B cell (primary cell): Measurements from ENCODE around the gene CTXND1. TPM values are rescaled to one million over a fixed set of nuclear protein-coding genes. Genes with fewer than 3 reads are reported as not detected.

ENCODE experiments used
- ATAC-seq: fragments of 200-7000 bp; cut with Tn5 transposase; one replicate; pipeline ENCODE4 v1.10.0; 2021; ENCODE audit warnings: low read depth, mild to moderate bottlenecking, moderate number of reproducible peaks, moderate library complexity
- CTCF ChIA-PET: fragments of 350-600 bp; sonication (Branson Sonifier 250); formaldehyde crosslinking; loops from one replicate; lab custom pipeline; 2021; ENCODE audit warnings: antibody characterized with exemption, inconsistent platforms; lab: Charles Lee
- POLR2A ChIA-PET: fragments of 350-600 bp; sonication (Branson Sonifier 250); formaldehyde crosslinking; loops from one replicate; lab custom pipeline; 2021; ENCODE audit warnings: antibody characterized with exemption; lab: Charles Lee
- DNase-seq: peaks from one replicate; pipeline ENCODE4 v3.0.0; 2013
- H2AFZ ChIP-seq: 2 replicates; pipeline ENCODE4 v1.6.1; 2012; ENCODE audit warnings: mild to moderate bottlenecking, low read depth, low read length; ENCODE audit not compliant: insufficient read depth, poor library complexity, severe bottlenecking
- H3K27ac ChIP-seq, 2 donors: 1 replicate in 1 of 2; 2 replicates in 1 of 2; pipeline ENCODE4 v1.5.1; 2012 to 2013; ENCODE audit warnings: low read length in 2 of 2, mild to moderate bottlenecking in 2 of 2, moderate library complexity in 1 of 2
- H3K27me3 ChIP-seq, 4 experiments: fragments of 200-600 bp in 1 of 4; sonication (generic) in 1 of 4; replicated peaks in 1 of 4; 1 replicate in 2 of 4; 2 replicates in 2 of 4; pipeline versions ENCODE4 v1.6.1 to v1.7.0; 2013 to 2016; ENCODE audit warnings: low read length in 3 of 4, mild to moderate bottlenecking in 2 of 4, mixed read lengths in 1 of 4, moderate library complexity in 1 of 4; ENCODE audit not compliant: insufficient read depth in 4 of 4, control insufficient read depth in 3 of 4; ENCODE audit errors: control extremely low read depth in 1 of 4
- H3K36me3 ChIP-seq, 2 experiments: replicated peaks in 1 of 2; 1 replicate in 1 of 2; 2 replicates in 1 of 2; pipeline versions ENCODE4 v1.6.1 to v1.7.1; 2013; ENCODE audit warnings: low read length in 1 of 2; ENCODE audit not compliant: insufficient read depth in 2 of 2, control insufficient read depth in 1 of 2; ENCODE audit errors: control extremely low read depth in 1 of 2, extremely low read depth in 1 of 2
- H3K4me1 ChIP-seq, 2 donors: fragments of 200-600 bp in 1 of 2; sonication (generic) in 1 of 2; 1 replicate in 1 of 2; 2 replicates in 1 of 2; pipeline versions ENCODE4 v1.5.1 to v1.6.1; 2013 to 2017; ENCODE audit warnings: low read length in 2 of 2; ENCODE audit not compliant: control insufficient read depth in 2 of 2, insufficient read depth in 2 of 2
- H3K4me2 ChIP-seq: replicated peaks from 2 replicates; pipeline ENCODE3; 2012; ENCODE audit warnings: mild to moderate bottlenecking, low read depth, low read length; ENCODE audit not compliant: poor library complexity, severe bottlenecking
- H3K4me3 ChIP-seq, 5 experiments: fragments of 200-600 bp in 1 of 5; sonication (generic) in 1 of 5; 1 replicate in 3 of 5; 2 replicates in 2 of 5; pipeline versions ENCODE4 v1.5.1 to v1.7.0; 2011 to 2016; ENCODE audit warnings: low read length in 4 of 5, mild to moderate bottlenecking in 4 of 5, low read depth in 2 of 5, control low read depth in 1 of 5, moderate library complexity in 1 of 5; ENCODE audit not compliant: insufficient read depth in 1 of 5; ENCODE audit errors: control extremely low read depth in 1 of 5, extremely low read depth in 1 of 5
- H3K79me2 ChIP-seq: fragments of 200-600 bp; sonication (generic); one replicate; pipeline ENCODE4 v1.6.0; 2016; ENCODE audit warnings: low read length; ENCODE audit not compliant: control insufficient read depth, insufficient read depth
- H3K9ac ChIP-seq: fragments of 200-600 bp; sonication (generic); 2 replicates; pipeline ENCODE4 v1.6.1; 2017; ENCODE audit warnings: mild to moderate bottlenecking, low read length, moderate library complexity
- H3K9me3 ChIP-seq, 3 donors: one replicate each; pipeline versions ENCODE4 v1.6.1 to v1.7.1; 2013; ENCODE audit warnings: low read length in 2 of 3; ENCODE audit not compliant: control insufficient read depth in 2 of 3, insufficient read depth in 1 of 3; ENCODE audit errors: control extremely low read depth in 1 of 3
- H4K20me1 ChIP-seq: 2 replicates; pipeline ENCODE4 v1.6.0; 2012; ENCODE audit warnings: mild to moderate bottlenecking, low read length; ENCODE audit not compliant: insufficient read depth, control insufficient read depth, poor library complexity, severe bottlenecking
- H3K27ac Mint-ChIP-seq: one replicate; pipeline ENCODE4 v1.8.0; 2021; ENCODE audit warnings: mixed read lengths
- H3K27me3 Mint-ChIP-seq: one replicate; pipeline ENCODE4 v1.8.0; 2021; ENCODE audit warnings: mixed read lengths
- H3K4me1 Mint-ChIP-seq: one replicate; pipeline ENCODE4 v1.8.0; 2021; ENCODE audit warnings: mixed read lengths
- H3K4me3 Mint-ChIP-seq: one replicate; pipeline ENCODE4 v1.8.0; 2021; ENCODE audit warnings: mixed read lengths
- H3K9me3 Mint-ChIP-seq: one replicate; pipeline ENCODE4 v1.8.0; 2022; ENCODE audit warnings: mixed read lengths; ENCODE audit not compliant: insufficient read depth
- CTCF ChIP-seq: fragments of 200-600 bp; IDR thresholded peaks from one replicate; pipeline ENCODE4 v1.8.0; 2022; ENCODE audit warnings: antibody characterized with exemption, mild to moderate bottlenecking
- EZH2 ChIP-seq: IDR thresholded peaks from 2 replicates; pipeline ENCODE4 v1.6.1; 2012; ENCODE audit warnings: borderline replicate concordance, low read depth, mild to moderate bottlenecking, moderate library complexity, low read length; ENCODE audit not compliant: insufficient read depth, poor library complexity, severe bottlenecking
- WGBS: methylation state at CpG from one replicate; pipeline ENCODE4 v1.1.5; 2013; ENCODE audit warnings: missing lambda C conversion rate; ENCODE audit not compliant: insufficient coverage; 5-methylcytosine and 5-hydroxymethylcytosine counted together
- intact Hi-C: fragments of 100-400 bp; cut with micrococcal nuclease; formaldehyde crosslinking; loops from one replicate; pipeline ENCODE4 v1.10.0; 2022
- polyA plus RNA-seq: library from polyadenylated mRNA; depleted of rRNA; stranded (reverse); fragments of >200 nt; gene quantifications from 2 replicates; pipeline ENCODE4 v1.2.3, GENCODE V29; 2012
- total RNA-seq, 2 donors: library from RNA; stranded (reverse); fragments of 120-200 nt in 1 of 2; gene quantifications; 1 replicate in 1 of 2; 2 replicates in 1 of 2; pipeline versions ENCODE4 v1.2.3 to v1.2.4, GENCODE V29; 2013 to 2022

The CTXND1 gene
- total and polyA plus RNA-seq, 2 donors (not counting 1 experiment from before 2014, with no cell fraction given), result not detected

GRCh38 chr15:80228959-80229610, 22.9 kb downstream of the CTXND1 start:
- POLR2A ChIA-PET, result interaction anchor here (0.6 kb wide), 1 partner anchor 175 kb away, joined by 5 read pairs; no protein-coding TSS in a partner anchor
- Mint-ChIP-seq H3K27ac (no peak overlapping the region), H3K4me3 (no peak overlapping the region), H3K27me3 (peaks cover 51% of the 10 kb centered on the region), H3K9me3 (no peaks in the 10 kb centered on the region), H3K4me1 (no peaks in the 10 kb centered on the region)
- intact Hi-C loops, result no loop called here
- H3K4me2 ChIP-seq, result no peak overlapping the region
- H3K27me3 ChIP-seq, result peaks cover 0 to 6% (median 3%) of the 10 kb centered on the region in 4 experiments
- H3K4me3 ChIP-seq, result no peak overlapping the region
- ATAC-seq (no peak), DNase-seq (no peak)
- no peaks in the 10 kb centered on the region for H4K20me1 ChIP-seq
- no peaks in the 10 kb centered on the region for H3K79me2 ChIP-seq
- no peaks in the 10 kb centered on the region for H3K4me1 ChIP-seq
- no peaks in the 10 kb centered on the region for H3K9me3 ChIP-seq
- no peak overlapping the region for H2AFZ ChIP-seq
- CTCF ChIA-PET, result no interaction called here
- no peaks in the 10 kb centered on the region for H3K36me3 ChIP-seq
- 87% methylated on average over 3 of the region's 7 CpGs for WGBS
- TF ChIP-seq EZH2 (no peak), CTCF (no peak)
- no peak overlapping the region for H3K9ac ChIP-seq
- no peak overlapping the region for H3K27ac ChIP-seq

DNA sequence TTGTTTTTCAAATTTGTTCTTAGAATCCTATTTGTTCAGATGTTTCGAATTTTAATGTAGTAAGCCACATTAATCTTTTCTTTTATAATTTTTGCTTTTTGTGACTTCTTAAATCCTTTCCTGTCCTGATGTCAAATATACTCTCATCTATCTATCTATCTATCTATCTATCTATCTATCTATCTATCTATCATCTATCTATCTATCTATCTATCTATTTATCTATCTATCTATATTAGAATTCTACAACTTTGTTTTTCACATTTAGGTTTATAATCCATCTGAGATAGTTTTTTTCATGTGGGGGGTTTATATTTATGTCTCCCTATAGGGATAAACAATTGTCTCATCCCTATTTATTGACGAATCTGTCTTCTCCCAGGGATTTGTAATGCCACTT, 32.1 kb downstream of the CTXND1 start:
- Mint-ChIP-seq H3K27ac (no peak overlapping the region), H3K9me3 (no peaks in the 10 kb centered on the region), H3K27me3 (peaks cover 11% of the 10 kb centered on the region), H3K4me3 (no peak overlapping the region), H3K4me1 (no peaks in the 10 kb centered on the region)
- intact Hi-C loops, result no loop called here
- POLR2A ChIA-PET, result no interaction called here
- no peaks in the 10 kb centered on the region for H4K20me1 ChIP-seq
- no peaks in the 10 kb centered on the region for H3K36me3 ChIP-seq
- WGBS, result no CpG with 5 or more reads among the region's 2 CpGs
- DNase-seq (no peak), ATAC-seq (no peak)
- no peaks in the 10 kb centered on the region for H3K4me1 ChIP-seq
- no peak overlapping the region for H3K4me2 ChIP-seq
- no peak overlapping the region for H3K27ac ChIP-seq
- H3K9ac ChIP-seq, result no peak overlapping the region
- H3K27me3 ChIP-seq, result peaks cover 0 to 3% (median 1%) of the 10 kb centered on the region in 4 experiments
- H3K9me3 ChIP-seq, result peaks cover 0 to 1% (median 0%) of the 10 kb centered on the region in 3 donors
- no peaks in the 10 kb centered on the region for H3K79me2 ChIP-seq
- no peak overlapping the region for H3K4me3 ChIP-seq
- no peak for TF ChIP-seq EZH2
- TF ChIP-seq CTCF, result no peak
- CTCF ChIA-PET, result no interaction called here
- no peak overlapping the region for H2AFZ ChIP-seq
